ENCODE results near the gene CISH.
A peak's percentile ranks its signal among the peaks of the same experiment; 100 is the strongest.

CISH gene

GRCh38 chr3:50610181-50610971, 1.2 kb downstream of the CISH start:
- peak overlapping the region; percentile 68 for H3K4me3 ChIP-seq (ENCODE audit: control insufficient read depth, low read depth, low read length)
- TF ChIP-seq CTCF (IDR thresholded peaks at IDR 0.05; ENCODE audit: control insufficient read depth, insufficient read depth, low read depth, low read length, missing control alignments): no peak
- DNase-seq (ENCODE audit: low read depth): no peak

- no peak for DNase-seq (ENCODE audit: low read depth)
- no peak overlapping the region for H3K4me3 ChIP-seq (ENCODE audit: control insufficient read depth, low read depth, low read length)
- TF ChIP-seq CTCF (IDR thresholded peaks at IDR 0.05; ENCODE audit: control insufficient read depth, insufficient read depth, low read depth, low read length, missing control alignments): no peak
Observed at GRCh38 chr3:50609763-50610085, 1.9 kb downstream of the CISH start.

GRCh38 chr3:50609071-50609762, 2.4 kb downstream of the CISH start:
- no peak for DNase-seq (ENCODE audit: low read depth)
- no peak for TF ChIP-seq CTCF (IDR thresholded peaks at IDR 0.05; ENCODE audit: control insufficient read depth, insufficient read depth, low read depth, low read length, missing control alignments)
- H3K4me3 ChIP-seq (ENCODE audit: control insufficient read depth, low read depth, low read length): no peak overlapping the region

GRCh38 chr3:50608278-50608677, 3.3 kb downstream of the CISH start:
- no peak for DNase-seq (ENCODE audit: low read depth)
- no peak overlapping the region for H3K4me3 ChIP-seq (ENCODE audit: control insufficient read depth, low read depth, low read length)
- no peak for TF ChIP-seq CTCF (IDR thresholded peaks at IDR 0.05; ENCODE audit: control insufficient read depth, insufficient read depth, low read depth, low read length, missing control alignments)

- DNase-seq (ENCODE audit: low read depth): no peak
- TF ChIP-seq CTCF (IDR thresholded peaks at IDR 0.05; ENCODE audit: control insufficient read depth, insufficient read depth, low read depth, low read length, missing control alignments): no peak
- H3K4me3 ChIP-seq (ENCODE audit: control insufficient read depth, low read depth, low read length): no peak overlapping the region
Observed at GRCh38 chr3:50607271-50608091, 4.1 kb downstream of the CISH start.

- no peak overlapping the region for H3K4me3 ChIP-seq (ENCODE audit: control insufficient read depth, low read depth, low read length)
- DNase-seq (ENCODE audit: low read depth): no peak
- no peak for TF ChIP-seq CTCF (IDR thresholded peaks at IDR 0.05; ENCODE audit: control insufficient read depth, insufficient read depth, low read depth, low read length, missing control alignments)
Observed at GRCh38 chr3:50606596-50606995, 5.0 kb downstream of the CISH start.
